Upper lobe of left lung (tissue), 4 donors: ENCODE measurements around the gene HBG2.

Experiments used
- CTCF ChIP-seq, 6 experiments: fragments of 450-650 bp in 4 of 6; fragments of 200-600 bp in 2 of 6; sonication (generic) in 2 of 6; IDR thresholded peaks; one replicate each; pipeline ENCODE4 v1.5.1; 2016 to 2019; ENCODE audit warnings: antibody characterized with exemption in 6 of 6
- EP300 ChIP-seq, 4 donors: sonication (generic); formaldehyde crosslinking; IDR thresholded peaks; one replicate each; pipeline ENCODE4 v1.5.1; 2017; ENCODE audit warnings: antibody characterized with exemption in 4 of 4, control low read depth in 2 of 4
- POLR2A ChIP-seq, 4 donors: fragments of 450-650 bp; IDR thresholded peaks; one replicate each; pipeline ENCODE4 v1.5.1; 2016 to 2017; ENCODE audit warnings: antibody characterized with exemption in 4 of 4, mild to moderate bottlenecking in 2 of 4
- POLR2AphosphoS5 ChIP-seq, 2 donors: sonication (generic); formaldehyde crosslinking; IDR thresholded peaks; one replicate each; pipeline ENCODE4 v1.5.1; 2017; ENCODE audit warnings: antibody characterized with exemption in 2 of 2

GRCh38 chr11:5304046-5304445, 49.5 kb upstream of the HBG2 start:
- no peak for TF ChIP-seq POLR2A (IDR thresholded peaks at IDR 0.05)
- no peak for TF ChIP-seq CTCF (IDR thresholded peaks at IDR 0.05)
- TF ChIP-seq POLR2AphosphoS5 (IDR thresholded peaks at IDR 0.05), result no peak
- TF ChIP-seq EP300 (IDR thresholded peaks at IDR 0.05), result no peak
